ENCODE measurements around the gene DHX58. TPM values are rescaled to one million over a fixed set of nuclear protein-coding genes. Genes with fewer than 3 reads are reported as not detected.
A peak's percentile ranks its signal among the peaks of the same experiment; 100 is the strongest.

Gene DHX58
- total and polyA plus RNA-seq, 2 donors = 7.6 to 16.1 TPM

- no peak overlapping the region for H3K27ac ChIP-seq (ENCODE audit: low read depth)
- no peak overlapping the region for H3K4me3 ChIP-seq (ENCODE audit: low read depth, low read length)
Measured at GRCh38 chr17:42076797-42077559, 35.5 kb downstream of the DHX58 start.

GRCh38 chr17:42075789-42076188 is 36.7 kb downstream of the DHX58 start:
- no peak overlapping the region for H3K4me3 ChIP-seq (ENCODE audit: low read depth, low read length)
- 73% methylated on average over 6 of the region's 6 CpGs for WGBS
- no peak overlapping the region for H3K27ac ChIP-seq (ENCODE audit: low read depth)
- H3K4me1 ChIP-seq (ENCODE audit: insufficient read depth) = peaks cover 2% of the 10 kb centered on the region
- H3K36me3 ChIP-seq (ENCODE audit: insufficient read depth) = no peaks in the 10 kb centered on the region
- DNase-seq (ENCODE audit: extremely low spot score) = no peak

More at GRCh38 chr17:42076797-42077559, 35.5 kb downstream of the DHX58 start:
- H3K36me3 ChIP-seq (ENCODE audit: insufficient read depth) = no peaks in the 10 kb centered on the region
- DNase-seq (ENCODE audit: extremely low spot score) = no peak
- WGBS = 76% methylated on average over 4 of the region's 4 CpGs
- H3K4me1 ChIP-seq (ENCODE audit: insufficient read depth) = peaks cover 2% of the 10 kb centered on the region

GRCh38 chr17:42072323-42073187 is 40.0 kb downstream of the DHX58 start:
- Histone ChIP-seq H3K36me3 (ENCODE audit: insufficient read depth) (no peaks in the 10 kb centered on the region), H3K27ac (ENCODE audit: low read depth) (no peak overlapping the region), H3K4me3 (ENCODE audit: low read depth, low read length) (peak overlapping the region; percentile 22), H3K4me1 (ENCODE audit: insufficient read depth) (peaks cover 2% of the 10 kb centered on the region)
- DNase-seq (ENCODE audit: extremely low spot score) = no peak
- 6% methylated on average over 66 of the region's 67 CpGs for WGBS

- Histone ChIP-seq H3K36me3 (ENCODE audit: insufficient read depth) (no peaks in the 10 kb centered on the region), H3K27ac (ENCODE audit: low read depth) (no peak overlapping the region), H3K4me1 (ENCODE audit: insufficient read depth) (peaks cover 2% of the 10 kb centered on the region), H3K4me3 (ENCODE audit: low read depth, low read length) (peak overlapping the region; percentile 22)
- 19% methylated on average over 3 of the region's 3 CpGs for WGBS
- no peak for DNase-seq (ENCODE audit: extremely low spot score)
Measured at GRCh38 chr17:42071810-42072209, 40.7 kb downstream of the DHX58 start.

- H3K27ac ChIP-seq (ENCODE audit: low read depth) = no peak overlapping the region
- no peak for DNase-seq (ENCODE audit: extremely low spot score)
- no peak overlapping the region for H3K4me3 ChIP-seq (ENCODE audit: low read depth, low read length)
- WGBS = 76% methylated on average over 3 of the region's 3 CpGs
- H3K36me3 ChIP-seq (ENCODE audit: insufficient read depth) = no peaks in the 10 kb centered on the region
- peaks cover 2% of the 10 kb centered on the region for H3K4me1 ChIP-seq (ENCODE audit: insufficient read depth)
Measured at GRCh38 chr17:42068979-42069378, 43.5 kb downstream of the DHX58 start.

- H3K4me1 ChIP-seq (ENCODE audit: insufficient read depth) = peaks cover under 1% of the 10 kb centered on the region
- 36% methylated on average over 12 of the region's 12 CpGs for WGBS
- no peak overlapping the region for H3K4me3 ChIP-seq (ENCODE audit: low read depth, low read length)
Measured at GRCh38 chr17:42067371-42068091, 45.0 kb downstream of the DHX58 start.

GRCh38 chr17:42065201-42065600 is 47.3 kb downstream of the DHX58 start:
- DNase-seq (ENCODE audit: extremely low spot score) = no peak
- 68% methylated on average over 2 of the region's 2 CpGs for WGBS
- no peaks in the 10 kb centered on the region for H3K4me1 ChIP-seq (ENCODE audit: insufficient read depth)
- no peak overlapping the region for H3K27ac ChIP-seq (ENCODE audit: low read depth)
- H3K36me3 ChIP-seq (ENCODE audit: insufficient read depth) = no peaks in the 10 kb centered on the region
- H3K4me3 ChIP-seq (ENCODE audit: low read depth, low read length) = no peak overlapping the region

More at GRCh38 chr17:42067371-42068091, 45.0 kb downstream of the DHX58 start:
- no peak overlapping the region for H3K27ac ChIP-seq (ENCODE audit: low read depth)
- no peaks in the 10 kb centered on the region for H3K36me3 ChIP-seq (ENCODE audit: insufficient read depth)
- DNase-seq (ENCODE audit: extremely low spot score) = no peak

GRCh38 chr17:42062681-42063080 is 49.8 kb downstream of the DHX58 start:
- 85% methylated on average over 14 of the region's 14 CpGs for WGBS
- Histone ChIP-seq H3K36me3 (ENCODE audit: insufficient read depth) (no peaks in the 10 kb centered on the region), H3K4me3 (ENCODE audit: low read depth, low read length) (no peak overlapping the region)

GRCh38 chr17:42061646-42062487 is 50.6 kb downstream of the DHX58 start:
- no peaks in the 10 kb centered on the region for H3K4me1 ChIP-seq (ENCODE audit: insufficient read depth)
- no peak for DNase-seq (ENCODE audit: extremely low spot score)
- H3K36me3 ChIP-seq (ENCODE audit: insufficient read depth) = no peaks in the 10 kb centered on the region
- WGBS = 63% methylated on average over 5 of the region's 5 CpGs
- no peak overlapping the region for H3K27ac ChIP-seq (ENCODE audit: low read depth)
- no peak overlapping the region for H3K4me3 ChIP-seq (ENCODE audit: low read depth, low read length)

More at GRCh38 chr17:42062681-42063080, 49.8 kb downstream of the DHX58 start:
- Histone ChIP-seq H3K27ac (ENCODE audit: low read depth) (no peak overlapping the region), H3K4me1 (ENCODE audit: insufficient read depth) (no peaks in the 10 kb centered on the region)
- no peak for DNase-seq (ENCODE audit: extremely low spot score)

- no peaks in the 10 kb centered on the region for H3K4me1 ChIP-seq (ENCODE audit: insufficient read depth)
- no peak for DNase-seq (ENCODE audit: extremely low spot score)
- H3K4me3 ChIP-seq (ENCODE audit: low read depth, low read length) = no peak overlapping the region
- H3K27ac ChIP-seq (ENCODE audit: low read depth) = no peak overlapping the region
- WGBS = 82% methylated on average over 4 of the region's 4 CpGs
- H3K36me3 ChIP-seq (ENCODE audit: insufficient read depth) = no peaks in the 10 kb centered on the region
Measured at GRCh38 chr17:42060231-42060630, 52.3 kb downstream of the DHX58 start.

GRCh38 chr17:42059815-42060214 is 52.7 kb downstream of the DHX58 start:
- Histone ChIP-seq H3K4me3 (ENCODE audit: low read depth, low read length) (no peak overlapping the region), H3K27ac (ENCODE audit: low read depth) (no peak overlapping the region), H3K4me1 (ENCODE audit: insufficient read depth) (no peaks in the 10 kb centered on the region), H3K36me3 (ENCODE audit: insufficient read depth) (no peaks in the 10 kb centered on the region)
- no peak for DNase-seq (ENCODE audit: extremely low spot score)
- 65% methylated on average over 4 of the region's 4 CpGs for WGBS

- WGBS = 64% methylated on average over 7 of the region's 7 CpGs
- no peak for DNase-seq (ENCODE audit: extremely low spot score)
- Histone ChIP-seq H3K4me3 (ENCODE audit: low read depth, low read length) (no peak overlapping the region), H3K36me3 (ENCODE audit: insufficient read depth) (no peaks in the 10 kb centered on the region), H3K27ac (ENCODE audit: low read depth) (no peak overlapping the region), H3K4me1 (ENCODE audit: insufficient read depth) (no peaks in the 10 kb centered on the region)
Measured at GRCh38 chr17:42058063-42058462, 54.5 kb downstream of the DHX58 start.

GRCh38 chr17:42056635-42057034 is 55.9 kb downstream of the DHX58 start:
- no peak overlapping the region for H3K4me3 ChIP-seq (ENCODE audit: low read depth, low read length)
- DNase-seq (ENCODE audit: extremely low spot score) = no peak
- H3K36me3 ChIP-seq (ENCODE audit: insufficient read depth) = no peaks in the 10 kb centered on the region
- WGBS = 51% methylated on average over 3 of the region's 3 CpGs
- no peak overlapping the region for H3K27ac ChIP-seq (ENCODE audit: low read depth)
- no peaks in the 10 kb centered on the region for H3K4me1 ChIP-seq (ENCODE audit: insufficient read depth)
